ENCODE results near the gene LARP6. TPM values are rescaled to one million over a fixed set of nuclear protein-coding genes. Genes with fewer than 3 reads are reported as not detected.
A peak's percentile ranks its signal among the peaks of the same experiment; 100 is the strongest.
"Not testable (repeated sequence)": the region's sequence is repeated elsewhere in the genome, so short reads cannot be mapped to it uniquely, and the experiment has no call there.

Gene LARP6
- total and polyA plus RNA-seq, 4 donors = 4.2 to 8.7 (median 6.8) TPM

DNA sequence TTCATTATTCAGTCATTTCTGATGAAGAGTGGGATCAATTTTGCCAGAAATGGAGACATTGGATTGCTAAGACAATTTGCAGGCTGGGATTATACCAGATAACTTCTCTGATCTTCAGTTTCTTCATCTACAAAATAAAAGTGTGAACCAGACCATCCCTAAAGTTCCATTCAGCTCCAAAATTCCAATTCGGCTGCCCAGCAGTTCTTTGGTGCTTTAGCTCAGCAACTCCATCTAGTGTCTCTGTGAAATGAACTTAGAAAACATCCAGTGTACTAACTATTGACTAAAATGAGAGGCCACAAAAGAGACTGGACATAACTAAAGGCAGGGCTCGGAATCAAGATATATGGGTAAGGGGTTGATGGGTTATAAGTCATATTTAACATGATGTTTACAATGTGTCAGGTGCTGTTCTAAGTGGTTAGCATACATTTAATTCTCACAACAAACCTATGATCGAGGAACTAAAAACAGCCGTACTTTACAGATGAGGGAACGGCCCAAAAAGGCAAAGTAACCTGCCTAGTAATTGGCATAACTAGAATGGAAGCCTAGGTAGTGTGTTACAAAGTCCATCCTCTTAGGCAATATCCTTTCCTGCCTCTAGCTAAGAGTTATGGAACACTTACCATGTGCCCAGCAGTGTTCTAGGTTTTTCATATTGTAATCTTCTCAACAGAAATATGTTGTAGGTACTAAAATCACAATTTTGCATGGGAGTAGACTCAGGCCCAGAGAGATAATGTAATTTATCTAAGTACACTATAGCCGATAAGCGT lies 21.2 kb upstream of the LARP6 start:
- TF ChIP-seq, protein P1, sequence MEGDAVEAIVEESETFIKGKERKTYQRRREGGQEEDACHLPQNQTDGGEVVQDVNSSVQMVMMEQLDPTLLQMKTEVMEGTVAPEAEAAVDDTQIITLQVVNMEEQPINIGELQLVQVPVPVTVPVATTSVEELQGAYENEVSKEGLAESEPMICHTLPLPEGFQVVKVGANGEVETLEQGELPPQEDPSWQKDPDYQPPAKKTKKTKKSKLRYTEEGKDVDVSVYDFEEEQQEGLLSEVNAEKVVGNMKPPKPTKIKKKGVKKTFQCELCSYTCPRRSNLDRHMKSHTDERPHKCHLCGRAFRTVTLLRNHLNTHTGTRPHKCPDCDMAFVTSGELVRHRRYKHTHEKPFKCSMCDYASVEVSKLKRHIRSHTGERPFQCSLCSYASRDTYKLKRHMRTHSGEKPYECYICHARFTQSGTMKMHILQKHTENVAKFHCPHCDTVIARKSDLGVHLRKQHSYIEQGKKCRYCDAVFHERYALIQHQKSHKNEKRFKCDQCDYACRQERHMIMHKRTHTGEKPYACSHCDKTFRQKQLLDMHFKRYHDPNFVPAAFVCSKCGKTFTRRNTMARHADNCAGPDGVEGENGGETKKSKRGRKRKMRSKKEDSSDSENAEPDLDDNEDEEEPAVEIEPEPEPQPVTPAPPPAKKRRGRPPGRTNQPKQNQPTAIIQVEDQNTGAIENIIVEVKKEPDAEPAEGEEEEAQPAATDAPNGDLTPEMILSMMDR (IDR thresholded peaks at IDR 0.05; ENCODE audit: control extremely low read depth, extremely low read depth) = peak; percentile 27
- 81% methylated on average over 7 of the region's 7 CpGs for WGBS, 2 donors
- H3K36me3 ChIP-seq (ENCODE audit: control insufficient read depth in 4 of 4, insufficient read depth in 4 of 4, low read length in 4 of 4) = no peaks in the 10 kb centered on the region
- ATAC-seq (ENCODE audit: insufficient read depth, low FRiP score) (no peak), DNase-seq (peak in 2 of 3 donors; percentile 67 to 74)
- no peaks in the 10 kb centered on the region for H3K27me3 ChIP-seq (ENCODE audit: control insufficient read depth in 3 of 3, insufficient read depth in 3 of 3, low read length in 2 of 3)
- no peak overlapping the region for H3K9ac ChIP-seq (ENCODE audit: insufficient read depth in 1 of 2, low read length in 2 of 2)
- H3K4me1 ChIP-seq (ENCODE audit: control insufficient read depth in 5 of 5, insufficient read depth in 5 of 5, low read length in 5 of 5) = peaks cover 0 to 5% (median 2%) of the 10 kb centered on the region in 5 donors
- no peak overlapping the region for H3K4me3 ChIP-seq
- H3K9me3 ChIP-seq (ENCODE audit: control insufficient read depth in 4 of 4, insufficient read depth in 3 of 4, low read length in 3 of 4) = no peaks in the 10 kb centered on the region
- no peak overlapping the region for H3K27ac ChIP-seq (ENCODE audit: low read depth in 1 of 2, low read length in 1 of 2)

DNA sequence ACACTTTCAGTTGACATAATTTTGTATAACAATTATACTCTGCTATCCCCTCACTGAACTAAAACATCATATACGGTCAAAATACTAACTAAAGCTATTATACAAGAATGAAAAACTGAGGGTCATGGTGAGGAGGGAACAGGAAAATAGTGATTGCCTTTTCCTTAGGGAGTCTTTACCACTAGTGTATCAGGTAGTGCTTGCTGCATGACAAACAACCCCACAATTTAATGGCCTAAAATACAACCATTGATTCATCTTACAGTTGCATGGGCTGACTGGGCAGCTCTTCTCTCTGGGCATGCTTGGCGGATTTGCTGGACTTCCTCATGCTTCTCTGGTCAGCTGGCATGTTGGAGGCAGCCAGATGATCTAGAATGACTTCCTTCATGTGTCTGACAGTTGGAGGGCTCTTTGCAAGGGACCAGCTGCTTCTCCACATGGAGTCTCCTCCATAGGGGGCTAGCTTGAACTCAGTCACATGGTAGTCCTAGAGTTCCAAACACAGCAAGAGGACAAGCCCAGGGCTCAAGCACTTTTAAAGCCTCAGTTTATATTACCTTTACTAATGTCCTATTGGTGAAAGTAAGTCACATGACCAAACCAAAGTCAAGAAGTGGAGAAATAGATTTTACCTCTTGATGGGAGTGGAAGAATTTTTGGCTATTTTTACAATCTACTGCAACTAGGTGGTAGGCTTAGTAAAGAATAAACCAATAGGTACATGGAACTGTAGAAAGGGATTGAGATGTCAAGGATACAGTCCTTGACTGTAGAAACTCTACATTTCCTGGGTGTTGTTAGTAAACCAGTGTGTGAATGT lies 19.5 kb upstream of the LARP6 start:
- Histone ChIP-seq H3K27ac (ENCODE audit: low read depth in 1 of 2, low read length in 1 of 2) (no peak overlapping the region), H3K4me1 (ENCODE audit: control insufficient read depth in 5 of 5, insufficient read depth in 5 of 5, low read length in 5 of 5) (peaks cover 0 to 22% (median 7%) of the 10 kb centered on the region in 5 donors), H3K4me3 (no peak overlapping the region), H3K9ac (ENCODE audit: insufficient read depth in 1 of 2, low read length in 2 of 2) (no peak overlapping the region), H3K36me3 (ENCODE audit: control insufficient read depth in 4 of 4, insufficient read depth in 4 of 4, low read length in 4 of 4) (no peaks in the 10 kb centered on the region), H3K9me3 (ENCODE audit: control insufficient read depth in 4 of 4, insufficient read depth in 3 of 4, low read length in 3 of 4) (no peaks in the 10 kb centered on the region), H3K27me3 (ENCODE audit: control insufficient read depth in 3 of 3, insufficient read depth in 3 of 3, low read length in 2 of 3) (no peaks in the 10 kb centered on the region)
- no peak for ATAC-seq (ENCODE audit: insufficient read depth, low FRiP score)
- no peak for DNase-seq
- TF ChIP-seq, protein P1 (IDR thresholded peaks at IDR 0.05; ENCODE audit: control extremely low read depth, extremely low read depth) = no peak
- WGBS, 2 donors = 84 to 91% methylated on average over 2 of the region's 2 CpGs

DNA sequence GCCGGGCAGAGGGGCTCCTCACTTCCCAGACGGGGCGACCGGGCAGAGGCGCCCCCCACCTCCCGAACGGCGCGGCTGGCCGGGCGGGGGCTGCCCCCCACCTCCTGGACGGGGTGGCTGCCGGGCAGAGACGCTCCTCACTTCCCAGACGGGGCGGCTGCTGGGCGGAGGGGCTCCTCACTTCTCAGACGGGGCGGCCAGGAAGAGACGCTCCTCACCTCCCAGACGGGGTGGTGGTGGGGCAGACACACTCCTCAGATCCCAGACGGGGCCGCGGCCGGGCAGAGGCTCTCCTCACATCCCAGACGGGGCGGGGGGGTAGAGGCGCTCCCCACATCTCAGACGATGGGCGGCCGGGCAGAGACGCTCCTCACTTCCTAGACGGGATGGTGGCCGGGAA lies 17.5 kb upstream of the LARP6 start:
- DNase-seq; H3K9me3 ChIP-seq (ENCODE audit: control insufficient read depth in 4 of 4, insufficient read depth in 3 of 4, low read length in 3 of 4): not testable (repeated sequence)
- 93 to 94% methylated on average over 34 of the region's 34 CpGs for WGBS, 2 donors

DNA sequence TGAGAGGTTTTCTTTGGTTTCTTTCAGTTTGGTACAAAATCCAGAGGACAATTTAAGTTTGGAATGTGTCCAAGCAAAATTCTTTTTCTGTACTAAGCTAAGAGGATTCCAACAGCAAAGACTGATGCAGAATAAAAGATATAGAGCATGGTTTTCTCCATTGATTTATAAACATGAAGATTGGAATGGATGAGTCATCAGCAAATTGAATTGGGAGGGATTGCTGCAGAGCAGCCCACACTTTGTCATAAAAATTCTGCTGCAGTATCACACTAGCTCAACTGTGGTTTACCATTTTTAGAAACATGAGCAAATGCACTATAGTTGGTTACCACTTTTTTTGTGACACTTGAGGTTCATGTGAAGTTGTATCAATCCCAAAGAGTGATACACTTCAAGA lies 16.1 kb upstream of the LARP6 start:
- Histone ChIP-seq H3K27ac (ENCODE audit: low read depth in 1 of 2, low read length in 1 of 2) (no peak overlapping the region), H3K9me3 (ENCODE audit: control insufficient read depth in 4 of 4, insufficient read depth in 3 of 4, low read length in 3 of 4) (no peaks in the 10 kb centered on the region), H3K4me1 (ENCODE audit: control insufficient read depth in 5 of 5, insufficient read depth in 5 of 5, low read length in 5 of 5) (peaks cover 2 to 35% (median 14%) of the 10 kb centered on the region in 5 donors), H3K27me3 (ENCODE audit: control insufficient read depth in 3 of 3, insufficient read depth in 3 of 3, low read length in 2 of 3) (no peaks in the 10 kb centered on the region), H3K9ac (ENCODE audit: insufficient read depth in 1 of 2, low read length in 2 of 2) (no peak overlapping the region), H3K36me3 (ENCODE audit: control insufficient read depth in 4 of 4, insufficient read depth in 4 of 4, low read length in 4 of 4) (no peaks in the 10 kb centered on the region), H3K4me3 (no peak overlapping the region)
- ATAC-seq (ENCODE audit: insufficient read depth, low FRiP score) (no peak), DNase-seq (peak in 2 of 3 donors; percentile 66 to 69)
- TF ChIP-seq, protein P1 (IDR thresholded peaks at IDR 0.05; ENCODE audit: control extremely low read depth, extremely low read depth) = no peak

More for the DNA sequence above, 17.5 kb upstream of the LARP6 start:
- H3K4me3 ChIP-seq; H3K27ac ChIP-seq (ENCODE audit: low read depth in 1 of 2, low read length in 1 of 2); H3K36me3 ChIP-seq (ENCODE audit: control insufficient read depth in 4 of 4, insufficient read depth in 4 of 4, low read length in 4 of 4); H3K27me3 ChIP-seq (ENCODE audit: control insufficient read depth in 3 of 3, insufficient read depth in 3 of 3, low read length in 2 of 3); H3K9ac ChIP-seq (ENCODE audit: insufficient read depth in 1 of 2, low read length in 2 of 2); ATAC-seq (ENCODE audit: insufficient read depth, low FRiP score): not testable (repeated sequence)
- peaks cover 2 to 35% (median 14%) of the 10 kb centered on the region in 5 donors for H3K4me1 ChIP-seq (ENCODE audit: control insufficient read depth in 5 of 5, insufficient read depth in 5 of 5, low read length in 5 of 5)

All from lung (tissue), 12 donors.